Measurements from ENCODE around the gene PLCD1.

- TF ChIP-seq CTCF (IDR thresholded peaks at IDR 0.05): no peak
- TF ChIP-seq POLR2A (IDR thresholded peaks at IDR 0.05): no peak
Measured at GRCh38 chr3:38049358-38050126, 20.1 kb upstream of the PLCD1 start.
